GM08714 (cell line): Measurements from ENCODE around the gene NUDT16.
A peak's percentile ranks its signal among the peaks of the same experiment; 100 is the strongest.

Experiments
- H3K4me3 ChIP-seq: fragments of 200-500 bp; sonication (Bioruptor generic); 2 replicates; pipeline ENCODE4 v1.5.1; 2014; ENCODE audit warnings: mild to moderate bottlenecking, low read length, inconsistent platforms
- ZNF274 ChIP-seq: IDR thresholded peaks from 2 replicates; pipeline ENCODE4 v1.6.1; 2012; ENCODE audit warnings: mild to moderate bottlenecking, low read depth, low read length

NUDT16 gene

GRCh38 chr3:131381445-131382291 lies at the start of gene NUDT16:
NUDT16 (plus strand) TSS chr3:131381774; CDS start chr3:131381805, 31 bp downstream.
- TF ChIP-seq ZNF274: no peak
- H3K4me3 ChIP-seq: peak within 1 kb of the TSS; percentile 72

GRCh38 chr3:131338948-131339640 lies 42.5 kb upstream of the NUDT16 start:
- TF ChIP-seq ZNF274: no peak

GRCh38 chr3:131341761-131342160 lies 39.8 kb upstream of the NUDT16 start:
- no peak for TF ChIP-seq ZNF274
- no peak overlapping the region for H3K4me3 ChIP-seq

More at GRCh38 chr3:131338948-131339640, 42.5 kb upstream of the NUDT16 start:
- H3K4me3 ChIP-seq: no peak overlapping the region

GRCh38 chr3:131348911-131349310 lies 32.7 kb upstream of the NUDT16 start:
- TF ChIP-seq ZNF274: no peak

GRCh38 chr3:131349454-131349853 lies 32.1 kb upstream of the NUDT16 start:
- no peak for TF ChIP-seq ZNF274
- no peak overlapping the region for H3K4me3 ChIP-seq

More at GRCh38 chr3:131348911-131349310, 32.7 kb upstream of the NUDT16 start:
- no peak overlapping the region for H3K4me3 ChIP-seq

- H3K4me3 ChIP-seq: no peak overlapping the region
Measured at GRCh38 chr3:131349946-131350347, 31.6 kb upstream of the NUDT16 start.

GRCh38 chr3:131350506-131350905 lies 31.1 kb upstream of the NUDT16 start:
- H3K4me3 ChIP-seq: no peak overlapping the region
- TF ChIP-seq ZNF274: no peak

More at GRCh38 chr3:131349946-131350347, 31.6 kb upstream of the NUDT16 start:
- TF ChIP-seq ZNF274: no peak

- H3K4me3 ChIP-seq: peak overlapping the region; percentile 46; the same call in 1 of the 2 replicates
- no peak for TF ChIP-seq ZNF274
Measured at GRCh38 chr3:131353016-131353877, 28.3 kb upstream of the NUDT16 start.

GRCh38 chr3:131353986-131354385 lies 27.6 kb upstream of the NUDT16 start:
- no peak for TF ChIP-seq ZNF274
- peak overlapping the region; percentile 46; the same call in 1 of the 2 replicates for H3K4me3 ChIP-seq

- no peak overlapping the region for H3K4me3 ChIP-seq
- TF ChIP-seq ZNF274: no peak
Measured at GRCh38 chr3:131356006-131356595, 25.5 kb upstream of the NUDT16 start.

GRCh38 chr3:131357275-131357674 lies 24.3 kb upstream of the NUDT16 start:
- no peak for TF ChIP-seq ZNF274
- H3K4me3 ChIP-seq: no peak overlapping the region

- no peak overlapping the region for H3K4me3 ChIP-seq
- TF ChIP-seq ZNF274: no peak
Measured at GRCh38 chr3:131360191-131360755, 21.3 kb upstream of the NUDT16 start.

GRCh38 chr3:131361066-131361463 lies 20.5 kb upstream of the NUDT16 start:
- peak overlapping the region; percentile 7; the same call in 1 of the 2 replicates for H3K4me3 ChIP-seq
